Heart left ventricle (tissue), 13 donors: ENCODE measurements around the gene USP48.

ENCODE experiments used
- CTCF ChIP-seq, 12 donors: fragments of 200-600 bp; sonication (generic) in 4 of 12; IDR thresholded peaks; one replicate each; pipeline versions ENCODE4 v1.5.0 to v1.8.0; 2018 to 2022; ENCODE audit warnings: antibody characterized with exemption in 12 of 12, mild to moderate bottlenecking in 5 of 12
- POLR2A ChIP-seq, 2 donors: fragments of 450-650 bp; IDR thresholded peaks; one replicate each; pipeline ENCODE4 v1.6.1; 2017; ENCODE audit warnings: antibody characterized with exemption in 2 of 2, mild to moderate bottlenecking in 2 of 2, moderate library complexity in 2 of 2
- donor health status: ischemic (EF 13 %, LVEDD 7.1; RV severe dilation, severe dysfunction).
- donor health status: DM: no; HTN: yes; CAD: no.
- donor health status: DM: no; HTN: no; CAD: no.
- donor health status: ischemic (EF 25% LVEDD 6.9; RV normal size, moderate dysfunction).
- donor health status: ischemic (EF 25% LVEDD 5.7; RV mildly dilated, moderate dysfunction).
- donor health status: ischemic (EF 35%, LVEDD 5.7; RV mildly dilated, moderate dysfunction).
- donor health status: nonischemic (EF 11% LVEDD 7.7; RV severe dilation, severe dysfunction).
- donor health status: DM: yes; HTN: yes; CAD: no.
- donor health status: PGD.
- donor health status: ischemic (EF 29% LVEDD 5.4; RV normal size, mild dysfunction).
- donor health status: nonischemic (EF 23%, LVEDD 6.1; RV moderate dilation, normal function).

GRCh38 chr1:21795075-21795474 is 12.1 kb upstream of the USP48 start:
- TF ChIP-seq CTCF (IDR thresholded peaks at IDR 0.05) (no peak), POLR2A (IDR thresholded peaks at IDR 0.05) (no peak)
